Measurements from ENCODE around the gene FAM3A.

DNA sequence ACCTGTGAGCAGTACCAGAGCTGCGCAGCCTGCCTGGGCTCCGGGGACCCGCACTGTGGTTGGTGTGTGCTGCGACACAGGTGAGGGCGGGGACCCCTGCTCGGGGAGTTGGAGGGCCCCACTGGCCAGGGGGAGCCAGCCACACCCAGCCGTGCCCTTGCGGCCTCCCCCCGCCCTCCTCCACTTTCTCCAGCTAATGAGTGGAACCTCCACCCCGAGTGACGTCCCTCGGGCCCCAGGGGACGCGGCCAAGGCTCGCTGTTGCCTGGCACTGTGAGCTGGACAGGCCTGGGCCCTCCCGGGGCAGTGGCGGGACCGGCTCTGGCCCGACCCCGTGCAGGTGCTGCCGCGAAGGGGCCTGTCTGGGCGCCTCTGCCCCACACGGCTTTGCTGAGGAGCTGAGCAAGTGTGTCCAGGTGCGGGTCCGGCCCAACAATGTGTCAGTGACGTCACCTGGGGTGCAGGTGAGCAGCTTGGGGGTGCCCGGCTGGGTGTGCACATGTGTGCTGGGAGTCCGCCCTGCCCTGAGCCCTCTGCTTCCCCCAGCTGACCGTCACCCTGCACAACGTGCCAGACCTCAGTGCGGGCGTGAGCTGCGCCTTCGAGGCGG lies 52.3 kb downstream of the FAM3A start:
- TF ChIP-seq, protein P1, sequence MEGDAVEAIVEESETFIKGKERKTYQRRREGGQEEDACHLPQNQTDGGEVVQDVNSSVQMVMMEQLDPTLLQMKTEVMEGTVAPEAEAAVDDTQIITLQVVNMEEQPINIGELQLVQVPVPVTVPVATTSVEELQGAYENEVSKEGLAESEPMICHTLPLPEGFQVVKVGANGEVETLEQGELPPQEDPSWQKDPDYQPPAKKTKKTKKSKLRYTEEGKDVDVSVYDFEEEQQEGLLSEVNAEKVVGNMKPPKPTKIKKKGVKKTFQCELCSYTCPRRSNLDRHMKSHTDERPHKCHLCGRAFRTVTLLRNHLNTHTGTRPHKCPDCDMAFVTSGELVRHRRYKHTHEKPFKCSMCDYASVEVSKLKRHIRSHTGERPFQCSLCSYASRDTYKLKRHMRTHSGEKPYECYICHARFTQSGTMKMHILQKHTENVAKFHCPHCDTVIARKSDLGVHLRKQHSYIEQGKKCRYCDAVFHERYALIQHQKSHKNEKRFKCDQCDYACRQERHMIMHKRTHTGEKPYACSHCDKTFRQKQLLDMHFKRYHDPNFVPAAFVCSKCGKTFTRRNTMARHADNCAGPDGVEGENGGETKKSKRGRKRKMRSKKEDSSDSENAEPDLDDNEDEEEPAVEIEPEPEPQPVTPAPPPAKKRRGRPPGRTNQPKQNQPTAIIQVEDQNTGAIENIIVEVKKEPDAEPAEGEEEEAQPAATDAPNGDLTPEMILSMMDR (IDR thresholded peaks at IDR 0.05): no peak
- no peak for TF ChIP-seq POLR2AphosphoS5 (IDR thresholded peaks at IDR 0.05)

Data from transverse colon (tissue), 4 donors.